ENCODE results near the gene TTC28. TPM values are rescaled to one million over a fixed set of nuclear protein-coding genes. Genes with fewer than 3 reads are reported as not detected.

The TTC28 gene
- total RNA-seq, 2 donors from 2014 or later: 29.2 to 74.6 TPM

- no peak overlapping the region for H3K4me3 ChIP-seq
- H3K27ac ChIP-seq: no peak overlapping the region
- DNase-seq (ENCODE audit: low spot score): no peak
- H3K27me3 ChIP-seq (replicated peaks; ENCODE audit: insufficient read depth): no peaks in the 10 kb centered on the region
- H3K4me1 ChIP-seq (replicated peaks): no peaks in the 10 kb centered on the region
- H3K36me3 ChIP-seq: no peaks in the 10 kb centered on the region
- no peaks in the 10 kb centered on the region for H3K9me3 ChIP-seq
- intact Hi-C loops (cut with DNase I): no loop called here
- TF ChIP-seq POLR2A (IDR thresholded peaks at IDR 0.05) (no peak), POLR2AphosphoS5 (IDR thresholded peaks at IDR 0.05) (no peak), CTCF (IDR thresholded peaks at IDR 0.05) (no peak)
Measured at GRCh38 chr22:28331695-28332094, 347.9 kb downstream of the TTC28 start.

- Histone ChIP-seq H3K4me1 (replicated peaks) (no peaks in the 10 kb centered on the region), H3K9me3 (no peaks in the 10 kb centered on the region), H3K4me3 (no peak overlapping the region), H3K36me3 (no peaks in the 10 kb centered on the region), H3K27ac (no peak overlapping the region), H3K27me3 (replicated peaks; ENCODE audit: insufficient read depth) (no peaks in the 10 kb centered on the region)
- no peak for TF ChIP-seq POLR2A (IDR thresholded peaks at IDR 0.05)
- TF ChIP-seq CTCF (IDR thresholded peaks at IDR 0.05): no peak
- TF ChIP-seq POLR2AphosphoS5 (IDR thresholded peaks at IDR 0.05): no peak
- no peak for DNase-seq (ENCODE audit: low spot score)
- WGBS: 30% methylated on average over 3 of the region's 3 CpGs
- intact Hi-C loops (cut with DNase I): no loop called here
Measured at GRCh38 chr22:28329186-28330073, 350.2 kb downstream of the TTC28 start.

GRCh38 chr22:28328756-28329155, 350.9 kb downstream of the TTC28 start:
- Histone ChIP-seq H3K36me3 (no peaks in the 10 kb centered on the region), H3K27ac (no peak overlapping the region), H3K4me3 (no peak overlapping the region), H3K4me1 (replicated peaks) (no peaks in the 10 kb centered on the region), H3K9me3 (no peaks in the 10 kb centered on the region), H3K27me3 (replicated peaks; ENCODE audit: insufficient read depth) (no peaks in the 10 kb centered on the region)
- TF ChIP-seq CTCF (IDR thresholded peaks at IDR 0.05): no peak
- TF ChIP-seq POLR2A (IDR thresholded peaks at IDR 0.05): no peak
- no peak for TF ChIP-seq POLR2AphosphoS5 (IDR thresholded peaks at IDR 0.05)
- DNase-seq (ENCODE audit: low spot score): no peak
- intact Hi-C loops (cut with DNase I): no loop called here
- 100% methylated on average over 1 of the region's 1 CpG for WGBS

- Histone ChIP-seq H3K4me3 (no peak overlapping the region), H3K4me1 (replicated peaks) (no peaks in the 10 kb centered on the region), H3K36me3 (no peaks in the 10 kb centered on the region), H3K27me3 (replicated peaks; ENCODE audit: insufficient read depth) (no peaks in the 10 kb centered on the region), H3K27ac (no peak overlapping the region), H3K9me3 (no peaks in the 10 kb centered on the region)
- 86% methylated on average over 4 of the region's 4 CpGs for WGBS
- intact Hi-C loops (cut with DNase I): no loop called here
- DNase-seq (ENCODE audit: low spot score): no peak
- TF ChIP-seq POLR2AphosphoS5 (IDR thresholded peaks at IDR 0.05) (no peak), POLR2A (IDR thresholded peaks at IDR 0.05) (no peak), CTCF (IDR thresholded peaks at IDR 0.05) (no peak)
Measured at GRCh38 chr22:28316014-28316413, 363.6 kb downstream of the TTC28 start.

- 77% methylated on average over 1 of the region's 1 CpG for WGBS
- Histone ChIP-seq H3K9me3 (no peaks in the 10 kb centered on the region), H3K36me3 (no peaks in the 10 kb centered on the region), H3K27me3 (replicated peaks; ENCODE audit: insufficient read depth) (no peaks in the 10 kb centered on the region), H3K27ac (no peak overlapping the region), H3K4me1 (replicated peaks) (no peaks in the 10 kb centered on the region), H3K4me3 (no peak overlapping the region)
- intact Hi-C loops (cut with DNase I): no loop called here
- no peak for TF ChIP-seq POLR2AphosphoS5 (IDR thresholded peaks at IDR 0.05)
- no peak for TF ChIP-seq CTCF (IDR thresholded peaks at IDR 0.05)
- TF ChIP-seq POLR2A (IDR thresholded peaks at IDR 0.05): no peak
- DNase-seq (ENCODE audit: low spot score): no peak
Measured at GRCh38 chr22:28314959-28315358, 364.7 kb downstream of the TTC28 start.
